HCT116 (cell line): ENCODE results near the gene ARHGAP45.

ENCODE experiments used
- CBX3 ChIP-seq: IDR thresholded peaks from 2 replicates; pipeline ENCODE4 v1.6.1; 2012; ENCODE audit warnings: low read depth
- CEBPB ChIP-seq: IDR thresholded peaks from 2 replicates; pipeline ENCODE4 v1.6.1; 2012; ENCODE audit warnings: low read depth
- CTCF ChIP-seq, 3 experiments: fragments of 200-600 bp in 1 of 3; sonication (generic) in 1 of 3; IDR thresholded peaks in 2 of 3; conservative IDR thresholded peaks in 1 of 3; 2 replicates each; pipeline ENCODE4 v1.5.1; 2012 to 2017; ENCODE audit warnings: low read depth in 2 of 3, low read length in 2 of 3, antibody characterized with exemption in 1 of 3, borderline replicate concordance in 1 of 3, control low read depth in 1 of 3, mild to moderate bottlenecking in 1 of 3, mixed read lengths in 1 of 3, mixed run types in 1 of 3, moderate library complexity in 1 of 3; ENCODE audit not compliant: insufficient read depth in 1 of 3
- SP1 ChIP-seq: IDR thresholded peaks from 2 replicates; pipeline ENCODE4 v1.6.1; 2012; ENCODE audit warnings: low read depth
- YY1 ChIP-seq: IDR thresholded peaks from 2 replicates; pipeline ENCODE4 v1.6.1; 2011; ENCODE audit warnings: low read length, low read depth, moderate library complexity, mild to moderate bottlenecking; ENCODE audit not compliant: insufficient replicate concordance; ENCODE audit errors: extremely low read depth

DNA sequence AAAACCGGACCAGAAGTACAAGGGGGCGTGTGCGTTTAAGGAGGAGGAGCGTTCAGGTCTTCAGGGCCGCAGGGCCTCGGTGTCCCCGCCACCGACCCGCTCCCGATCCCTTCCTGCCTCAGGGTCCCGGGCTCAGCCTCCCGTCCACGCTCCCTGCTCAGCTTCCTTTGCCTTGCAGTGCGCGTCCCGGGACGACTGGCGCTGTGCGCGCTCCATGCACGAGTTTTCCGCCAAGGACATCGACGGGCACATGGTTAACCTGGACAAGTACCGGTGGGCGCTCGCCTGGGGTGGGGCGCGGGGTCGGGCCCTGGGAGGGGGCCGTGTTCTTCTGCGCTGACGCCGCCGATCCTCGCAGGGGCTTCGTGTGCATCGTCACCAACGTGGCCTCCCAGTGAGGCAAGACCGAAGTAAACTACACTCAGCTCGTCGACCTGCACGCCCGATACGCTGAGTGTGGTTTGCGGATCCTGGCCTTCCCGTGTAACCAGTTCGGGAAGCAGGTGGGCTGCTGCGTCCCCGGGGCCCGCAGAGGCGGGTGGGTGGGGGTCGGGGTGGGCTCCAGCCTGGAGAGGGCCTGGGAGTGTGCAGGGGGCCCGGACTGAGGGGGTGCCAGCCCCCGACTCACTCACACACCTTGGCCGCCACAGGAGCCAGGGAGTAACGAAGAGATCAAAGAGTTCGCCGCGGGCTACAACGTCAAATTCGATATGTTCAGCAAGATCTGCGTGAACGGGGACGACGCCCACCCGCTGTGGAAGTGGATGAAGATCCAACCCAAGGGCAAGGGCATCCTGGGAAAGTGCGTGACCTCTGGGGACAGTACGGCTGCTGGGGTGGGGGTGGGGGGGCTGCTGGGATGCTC is 38.3 kb downstream of the ARHGAP45 start:
- no peak for TF ChIP-seq CTCF (IDR thresholded peaks at IDR 0.05 in 2 of 3, conservative IDR thresholded peaks at IDR 0.05 in 1 of 3; ENCODE audit: borderline replicate concordance in 1 of 3, insufficient read depth in 1 of 3, low read depth in 2 of 3, low read length in 2 of 3)
- no peak for TF ChIP-seq SP1
- no peak for TF ChIP-seq CBX3
- TF ChIP-seq YY1 = no peak
- no peak for TF ChIP-seq CEBPB
